HEK293 (cell line): ENCODE measurements around the gene SLC44A5.

Source experiments
- CTCF ChIA-PET: fragments of 350-600 bp; formaldehyde crosslinking; extraction: SDS; loops from one replicate; lab custom pipeline; 2021; ENCODE audit warnings: antibody characterized with exemption; lab: Yijun Ruan, JAX
- POLR2A ChIA-PET: fragments of 300-600 bp; formaldehyde crosslinking; extraction: SDS; loops from one replicate; lab custom pipeline; 2020; ENCODE audit warnings: antibody characterized with exemption, inconsistent platforms; lab: Yijun Ruan, JAX
- H3K27ac ChIP-seq: fragments of 200-500 bp; sonication (Bioruptor generic); 2 replicates; pipeline ENCODE4 v1.5.1; 2014; ENCODE audit warnings: low read depth, low read length, control low read depth, inconsistent platforms; ENCODE audit errors: extremely low read depth
- H3K36me3 ChIP-seq, 2 experiments: fragments of 200-500 bp in 1 of 2; sonication (Bioruptor generic) in 1 of 2; 1 replicate in 1 of 2; 2 replicates in 1 of 2; pipeline ENCODE4 v1.5.1; 2014 to 2017; ENCODE audit warnings: inconsistent platforms in 2 of 2, low read length in 2 of 2; ENCODE audit not compliant: control insufficient read depth in 2 of 2, insufficient read depth in 1 of 2
- H3K4me1 ChIP-seq: fragments of 200-500 bp; sonication (Bioruptor generic); 2 replicates; pipeline ENCODE4 v1.5.1; 2014; ENCODE audit warnings: mild to moderate bottlenecking, low read length, inconsistent platforms; ENCODE audit not compliant: control insufficient read depth, insufficient read depth
- H3K4me3 ChIP-seq: 2 replicates; pipeline ENCODE4 v1.5.1; 2011; ENCODE audit warnings: low read depth, mild to moderate bottlenecking, control low read depth, low read length, moderate library complexity
- H3K9me3 ChIP-seq: fragments of 200-500 bp; sonication (Bioruptor generic); 2 replicates; pipeline ENCODE4 v1.5.1; 2014; ENCODE audit warnings: low read depth, low read length, inconsistent platforms; ENCODE audit not compliant: control insufficient read depth, insufficient read depth
- BCL11B ChIP-seq: fragments of 450-650 bp; formaldehyde crosslinking; IDR thresholded peaks from 2 replicates; pipeline ENCODE4 v1.5.1; 2016; ENCODE audit warnings: low read depth, missing biosample characterization, missing genetic modification characterization
- ZBTB10 ChIP-seq: fragments of 450-650 bp; formaldehyde crosslinking; IDR thresholded peaks from 2 replicates; pipeline ENCODE4 v1.5.1; 2016; ENCODE audit warnings: missing biosample characterization, missing genetic modification characterization
- ZNF10 ChIP-seq: fragments of 450-650 bp; formaldehyde crosslinking; IDR thresholded peaks from 2 replicates; pipeline ENCODE4 v1.5.1; 2017; ENCODE audit warnings: missing biosample characterization, missing genetic modification characterization
- ZNF157 ChIP-seq: fragments of 450-650 bp; formaldehyde crosslinking; IDR thresholded peaks from 2 replicates; pipeline ENCODE4 v1.5.1; 2016; ENCODE audit warnings: missing biosample characterization, missing genetic modification characterization
- ZNF19 ChIP-seq: fragments of 450-650 bp; formaldehyde crosslinking; IDR thresholded peaks from 2 replicates; pipeline ENCODE4; 2016; ENCODE audit warnings: missing biosample characterization, missing genetic modification characterization, low read depth
- ZNF280C ChIP-seq: fragments of 450-650 bp; formaldehyde crosslinking; IDR thresholded peaks from 2 replicates; pipeline ENCODE4 v1.5.1; 2016; ENCODE audit warnings: missing biosample characterization, missing genetic modification characterization
- ZNF280D ChIP-seq: fragments of 450-650 bp; formaldehyde crosslinking; IDR thresholded peaks from 2 replicates; pipeline ENCODE4 v1.5.1; 2016; ENCODE audit warnings: missing biosample characterization, missing genetic modification characterization
- ZNF292 ChIP-seq: fragments of 450-650 bp; formaldehyde crosslinking; IDR thresholded peaks from 2 replicates; pipeline ENCODE4 v1.5.1; 2016; ENCODE audit warnings: low read depth, missing biosample characterization, missing genetic modification characterization, borderline replicate concordance
- ZNF324 ChIP-seq: fragments of 450-650 bp; formaldehyde crosslinking; IDR thresholded peaks from 2 replicates; pipeline ENCODE4 v1.5.1; 2016; ENCODE audit warnings: missing biosample characterization, missing genetic modification characterization
- ZNF521 ChIP-seq: fragments of 450-650 bp; formaldehyde crosslinking; IDR thresholded peaks from 2 replicates; pipeline ENCODE4 v1.5.1; 2017; ENCODE audit warnings: missing biosample characterization, mild to moderate bottlenecking, missing genetic modification characterization
- ZNF529 ChIP-seq: fragments of 450-650 bp; formaldehyde crosslinking; IDR thresholded peaks from 2 replicates; pipeline ENCODE4 v1.5.1; 2017; ENCODE audit warnings: missing genetic modification characterization, missing biosample characterization; ENCODE audit not compliant: insufficient replicate concordance
- ZNF544 ChIP-seq: fragments of 450-650 bp; formaldehyde crosslinking; IDR thresholded peaks from 2 replicates; pipeline ENCODE4 v1.5.0; 2017; ENCODE audit warnings: missing biosample characterization, missing genetic modification characterization
- ZNF596 ChIP-seq: fragments of 450-650 bp; IDR thresholded peaks from 2 replicates; pipeline ENCODE4 v1.5.0; 2018; ENCODE audit warnings: missing biosample characterization, mild to moderate bottlenecking, missing genetic modification characterization, moderate library complexity
- ZNF645 ChIP-seq: fragments of 450-650 bp; formaldehyde crosslinking; IDR thresholded peaks from 2 replicates; pipeline ENCODE4; 2016; ENCODE audit warnings: missing biosample characterization, missing genetic modification characterization
- ZNF747 ChIP-seq: fragments of 450-650 bp; formaldehyde crosslinking; IDR thresholded peaks from 2 replicates; pipeline ENCODE4 v1.5.1; 2016; ENCODE audit warnings: missing biosample characterization, missing genetic modification characterization
- ZNF785 ChIP-seq: fragments of 450-650 bp; formaldehyde crosslinking; IDR thresholded peaks from 2 replicates; pipeline ENCODE4 v1.5.1; 2016; ENCODE audit warnings: missing biosample characterization, missing genetic modification characterization
- TF ChIP-seq, protein P1 (sequence below): IDR thresholded peaks from 2 replicates; pipeline ENCODE4 v1.6.1; 2011; ENCODE audit warnings: mild to moderate bottlenecking, low read depth, low read length, borderline replicate concordance
- TF ChIP-seq, protein P2 (sequence below): fragments of 450-650 bp; formaldehyde crosslinking; conservative IDR thresholded peaks from 2 replicates; pipeline ENCODE4 v1.5.1; 2016; ENCODE audit warnings: low read depth, missing biosample characterization, missing genetic modification characterization
- TF ChIP-seq, protein P3 (sequence below): fragments of 450-650 bp; formaldehyde crosslinking; IDR thresholded peaks from 2 replicates; pipeline ENCODE4 v1.5.1; 2016; ENCODE audit warnings: missing biosample characterization, missing genetic modification characterization

SLC44A5 gene

GRCh38 chr1:75514270-75514669 is 96.6 kb downstream of the SLC44A5 start:
- Histone ChIP-seq H3K9me3 (no peaks in the 10 kb centered on the region), H3K4me3 (no peak overlapping the region), H3K4me1 (no peaks in the 10 kb centered on the region)
- TF ChIP-seq ZNF521 (tag by site-specific recombination), result no peak
- TF ChIP-seq ZNF280C, result no peak
- no peak for TF ChIP-seq ZNF645 (tag by site-specific recombination)
- TF ChIP-seq, protein P1, sequence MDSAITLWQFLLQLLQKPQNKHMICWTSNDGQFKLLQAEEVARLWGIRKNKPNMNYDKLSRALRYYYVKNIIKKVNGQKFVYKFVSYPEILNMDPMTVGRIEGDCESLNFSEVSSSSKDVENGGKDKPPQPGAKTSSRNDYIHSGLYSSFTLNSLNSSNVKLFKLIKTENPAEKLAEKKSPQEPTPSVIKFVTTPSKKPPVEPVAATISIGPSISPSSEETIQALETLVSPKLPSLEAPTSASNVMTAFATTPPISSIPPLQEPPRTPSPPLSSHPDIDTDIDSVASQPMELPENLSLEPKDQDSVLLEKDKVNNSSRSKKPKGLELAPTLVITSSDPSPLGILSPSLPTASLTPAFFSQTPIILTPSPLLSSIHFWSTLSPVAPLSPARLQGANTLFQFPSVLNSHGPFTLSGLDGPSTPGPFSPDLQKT, result no peak
- TF ChIP-seq ZNF157 (tag by site-specific recombination), result no peak
- TF ChIP-seq ZNF324 (tag by site-specific recombination), result no peak
- TF ChIP-seq ZNF19 (tag by site-specific recombination), result no peak
- no peak for TF ChIP-seq ZNF544 (tag by site-specific recombination)
- TF ChIP-seq BCL11B (tag by site-specific recombination), result no peak
- TF ChIP-seq ZBTB10 (tag by site-specific recombination), result no peak
- no peak for TF ChIP-seq ZNF785
- no peak for TF ChIP-seq ZNF280D (tag by site-specific recombination)
- TF ChIP-seq, protein P2, sequence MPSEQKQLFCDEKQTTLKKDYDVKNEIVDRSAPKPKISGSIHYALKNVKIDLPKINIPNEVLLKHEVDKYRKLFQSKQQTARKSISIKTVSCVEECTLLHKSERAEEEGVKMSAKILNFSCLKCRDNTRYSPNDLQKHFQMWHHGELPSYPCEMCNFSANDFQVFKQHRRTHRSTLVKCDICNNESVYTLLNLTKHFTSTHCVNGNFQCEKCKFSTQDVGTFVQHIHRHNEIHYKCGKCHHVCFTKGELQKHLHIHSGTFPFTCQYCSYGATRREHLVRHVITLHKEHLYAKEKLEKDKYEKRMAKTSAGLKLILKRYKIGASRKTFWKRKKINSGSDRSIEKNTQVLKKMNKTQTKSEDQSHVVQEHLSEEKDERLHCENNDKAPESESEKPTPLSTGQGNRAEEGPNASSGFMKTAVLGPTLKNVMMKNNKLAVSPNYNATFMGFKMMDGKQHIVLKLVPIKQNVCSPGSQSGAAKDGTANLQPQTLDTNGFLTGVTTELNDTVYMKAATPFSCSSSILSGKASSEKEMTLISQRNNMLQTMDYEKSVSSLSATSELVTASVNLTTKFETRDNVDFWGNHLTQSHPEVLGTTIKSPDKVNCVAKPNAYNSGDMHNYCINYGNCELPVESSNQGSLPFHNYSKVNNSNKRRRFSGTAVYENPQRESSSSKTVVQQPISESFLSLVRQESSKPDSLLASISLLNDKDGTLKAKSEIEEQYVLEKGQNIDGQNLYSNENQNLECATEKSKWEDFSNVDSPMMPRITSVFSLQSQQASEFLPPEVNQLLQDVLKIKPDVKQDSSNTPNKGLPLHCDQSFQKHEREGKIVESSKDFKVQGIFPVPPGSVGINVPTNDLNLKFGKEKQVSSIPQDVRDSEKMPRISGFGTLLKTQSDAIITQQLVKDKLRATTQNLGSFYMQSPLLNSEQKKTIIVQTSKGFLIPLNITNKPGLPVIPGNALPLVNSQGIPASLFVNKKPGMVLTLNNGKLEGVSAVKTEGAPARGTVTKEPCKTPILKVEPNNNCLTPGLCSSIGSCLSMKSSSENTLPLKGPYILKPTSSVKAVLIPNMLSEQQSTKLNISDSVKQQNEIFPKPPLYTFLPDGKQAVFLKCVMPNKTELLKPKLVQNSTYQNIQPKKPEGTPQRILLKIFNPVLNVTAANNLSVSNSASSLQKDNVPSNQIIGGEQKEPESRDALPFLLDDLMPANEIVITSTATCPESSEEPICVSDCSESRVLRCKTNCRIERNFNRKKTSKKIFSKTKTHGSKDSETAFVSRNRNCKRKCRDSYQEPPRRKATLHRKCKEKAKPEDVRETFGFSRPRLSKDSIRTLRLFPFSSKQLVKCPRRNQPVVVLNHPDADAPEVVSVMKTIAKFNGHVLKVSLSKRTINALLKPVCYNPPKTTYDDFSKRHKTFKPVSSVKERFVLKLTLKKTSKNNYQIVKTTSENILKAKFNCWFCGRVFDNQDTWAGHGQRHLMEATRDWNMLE (tag by site-specific recombination), result no peak
- no peak for TF ChIP-seq ZNF596 (tag by site-specific recombination)
- TF ChIP-seq ZNF292, result no peak
- TF ChIP-seq ZNF747, result no peak
- no peak for TF ChIP-seq ZNF529 (tag by site-specific recombination)
- TF ChIP-seq, protein P3, sequence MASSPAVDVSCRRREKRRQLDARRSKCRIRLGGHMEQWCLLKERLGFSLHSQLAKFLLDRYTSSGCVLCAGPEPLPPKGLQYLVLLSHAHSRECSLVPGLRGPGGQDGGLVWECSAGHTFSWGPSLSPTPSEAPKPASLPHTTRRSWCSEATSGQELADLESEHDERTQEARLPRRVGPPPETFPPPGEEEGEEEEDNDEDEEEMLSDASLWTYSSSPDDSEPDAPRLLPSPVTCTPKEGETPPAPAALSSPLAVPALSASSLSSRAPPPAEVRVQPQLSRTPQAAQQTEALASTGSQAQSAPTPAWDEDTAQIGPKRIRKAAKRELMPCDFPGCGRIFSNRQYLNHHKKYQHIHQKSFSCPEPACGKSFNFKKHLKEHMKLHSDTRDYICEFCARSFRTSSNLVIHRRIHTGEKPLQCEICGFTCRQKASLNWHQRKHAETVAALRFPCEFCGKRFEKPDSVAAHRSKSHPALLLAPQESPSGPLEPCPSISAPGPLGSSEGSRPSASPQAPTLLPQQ (tag by site-specific recombination), result no peak
- no peak for TF ChIP-seq ZNF10 (tag by site-specific recombination)
- TF ChIP-seq, all 188 proteins: peak for 0
- no peak overlapping the region for H3K27ac ChIP-seq
- POLR2A ChIA-PET, result no interaction called here
- CTCF ChIA-PET, result no interaction called here
- H3K36me3 ChIP-seq, result no peaks in the 10 kb centered on the region
